LNCAP (cell line): ENCODE measurements around the gene NR2C2AP.

Experiments
- CTCF ChIP-seq: fragments of 450-650 bp; IDR thresholded peaks from 2 replicates; pipeline ENCODE4 v1.5.1; 2017; ENCODE audit warnings: mild to moderate bottlenecking

Gene NR2C2AP

DNA sequence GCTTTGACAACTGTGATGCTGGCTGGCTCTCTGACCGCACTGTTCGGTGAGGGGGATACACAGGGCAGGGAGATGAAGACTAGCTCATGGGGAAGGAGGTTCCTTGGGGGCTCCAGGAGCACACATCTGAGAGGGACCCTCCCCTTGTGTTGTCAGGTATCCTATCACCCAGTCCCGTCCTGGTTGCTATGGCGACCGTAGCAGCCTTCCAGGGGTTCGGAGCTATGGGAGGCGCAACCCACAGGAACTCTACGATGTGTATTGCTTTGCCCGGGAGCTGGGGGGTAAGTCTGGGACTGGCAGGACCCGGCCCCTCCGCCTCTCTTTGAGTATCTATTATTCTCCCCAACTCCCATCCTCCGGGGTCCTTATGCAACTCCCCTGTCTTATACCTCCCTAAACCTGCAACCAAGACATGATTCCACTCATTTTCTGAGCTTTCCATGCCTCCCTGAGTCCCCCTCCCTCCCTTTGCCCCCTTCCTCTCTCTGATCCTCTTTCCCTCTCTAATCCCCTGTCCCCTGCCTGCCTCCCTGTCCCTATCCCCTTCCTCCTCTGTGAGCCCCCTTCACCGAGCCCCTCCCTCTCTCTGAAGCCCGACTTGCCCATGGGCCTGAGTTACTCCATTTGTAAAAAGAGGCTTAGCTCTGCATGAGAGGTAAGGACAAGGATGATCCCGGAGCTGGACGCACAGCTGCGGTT lies 21.1 kb upstream of the NR2C2AP start:
- no peak for TF ChIP-seq CTCF

DNA sequence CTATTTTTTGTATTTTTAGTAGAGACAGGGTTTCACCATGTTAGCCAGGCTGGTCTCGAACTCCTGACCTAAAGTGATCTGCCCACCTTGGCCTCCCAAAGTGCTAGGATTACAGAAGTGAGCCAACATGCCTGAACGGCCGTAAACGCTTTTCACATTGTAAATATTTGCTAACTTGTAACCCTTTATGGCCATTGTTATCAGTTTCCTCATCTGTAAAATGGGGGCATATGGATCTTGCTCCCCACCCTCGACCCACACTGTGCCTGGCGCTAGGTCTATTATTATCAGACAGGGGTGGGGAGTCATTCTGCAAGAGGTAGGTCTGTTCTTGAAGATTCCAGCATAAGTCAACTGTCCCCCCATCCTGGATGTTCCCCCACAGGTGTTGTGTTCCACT lies 20.4 kb upstream of the NR2C2AP start:
- TF ChIP-seq CTCF, result no peak

DNA sequence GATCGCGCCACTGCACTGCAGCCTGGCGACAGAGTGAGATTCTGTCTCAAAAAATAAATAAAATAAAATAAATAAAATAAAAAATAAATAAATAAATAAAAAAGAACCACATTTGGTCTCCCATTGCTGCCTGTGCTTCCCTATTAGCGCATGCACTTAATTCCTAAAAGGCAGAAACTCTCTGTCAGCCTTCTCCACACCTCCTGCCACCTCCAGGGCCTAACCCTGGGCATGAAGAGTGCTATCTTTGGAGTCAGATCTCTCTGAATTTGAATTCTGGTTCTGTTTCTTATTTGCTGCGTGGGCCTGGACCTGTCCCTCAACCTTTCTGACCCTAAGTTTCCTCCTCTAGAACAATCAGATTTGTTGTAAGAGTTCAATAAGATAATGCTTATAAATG lies 19.8 kb upstream of the NR2C2AP start:
- no peak for TF ChIP-seq CTCF

- TF ChIP-seq CTCF, result no peak
These were observed 15.7 kb upstream of the NR2C2AP start for GRCh38 chr19:19218911-19219310.

DNA sequence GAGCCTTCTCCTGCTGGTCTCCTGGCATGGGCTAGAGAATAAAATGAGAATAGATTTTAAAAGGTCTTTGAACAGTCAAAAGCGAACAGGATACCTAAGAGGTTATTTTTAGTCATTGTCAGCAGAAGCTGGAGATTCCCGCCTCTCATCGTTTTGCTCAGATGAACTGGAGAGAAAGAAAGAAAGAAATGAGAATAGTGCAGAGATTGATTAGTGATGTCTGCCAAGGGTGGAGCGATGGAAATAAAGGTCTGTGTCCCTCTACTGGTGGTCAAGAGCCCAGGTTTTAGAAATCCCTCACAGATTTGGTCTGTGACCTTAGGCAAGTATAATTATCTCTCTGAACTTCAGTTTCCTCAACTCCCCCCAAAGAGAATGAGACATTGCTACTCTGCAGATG lies 13.9 kb upstream of the NR2C2AP start:
- TF ChIP-seq CTCF, result 0 out of 2 replicates have a peak, but pooled peaks have one; percentile 16

- TF ChIP-seq CTCF, result no peak
These were observed 12.6 kb upstream of the NR2C2AP start for GRCh38 chr19:19215792-19216191.

DNA sequence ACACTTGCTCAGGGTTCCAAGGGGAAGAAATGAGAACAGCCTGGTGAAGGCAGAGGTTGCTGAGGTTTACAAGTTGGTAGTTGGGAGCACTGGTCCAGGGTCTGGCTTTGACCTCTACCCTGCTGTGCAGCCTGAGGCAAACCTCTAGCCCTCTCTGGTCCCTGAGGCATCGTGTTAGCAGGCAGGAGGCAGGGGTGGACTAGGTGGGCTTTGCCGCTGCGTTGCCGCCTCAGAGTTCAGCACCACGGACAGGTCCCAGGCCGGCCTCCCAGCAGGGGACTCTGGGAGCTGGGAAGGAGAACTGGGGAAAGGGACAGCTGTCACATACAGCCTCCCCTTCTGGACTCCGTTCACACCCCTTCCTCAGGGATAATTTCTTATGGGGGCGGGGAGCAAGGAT lies 11.7 kb upstream of the NR2C2AP start:
- no peak for TF ChIP-seq CTCF

- no peak for TF ChIP-seq CTCF
These were observed 10.9 kb upstream of the NR2C2AP start for GRCh38 chr19:19214159-19214490.
